ENCODE measurements around the gene RACK1.

- TF ChIP-seq CTCF (IDR thresholded peaks at IDR 0.05; ENCODE audit: insufficient read depth, low read length): no peak
- TF ChIP-seq SPI1 (IDR thresholded peaks at IDR 0.05; ENCODE audit: borderline replicate concordance, low read depth): no peak
- no peak for TF ChIP-seq POLR2AphosphoS5 (IDR thresholded peaks at IDR 0.05; ENCODE audit: low read depth)
- no peak for TF ChIP-seq REST (IDR thresholded peaks at IDR 0.05; ENCODE audit: insufficient replicate concordance, low read depth)
Measured at GRCh38 chr5:181197326-181197951, 46.3 kb downstream of the RACK1 start.
